Measurements from ENCODE around the gene TEKT3.

Gene TEKT3

DNA sequence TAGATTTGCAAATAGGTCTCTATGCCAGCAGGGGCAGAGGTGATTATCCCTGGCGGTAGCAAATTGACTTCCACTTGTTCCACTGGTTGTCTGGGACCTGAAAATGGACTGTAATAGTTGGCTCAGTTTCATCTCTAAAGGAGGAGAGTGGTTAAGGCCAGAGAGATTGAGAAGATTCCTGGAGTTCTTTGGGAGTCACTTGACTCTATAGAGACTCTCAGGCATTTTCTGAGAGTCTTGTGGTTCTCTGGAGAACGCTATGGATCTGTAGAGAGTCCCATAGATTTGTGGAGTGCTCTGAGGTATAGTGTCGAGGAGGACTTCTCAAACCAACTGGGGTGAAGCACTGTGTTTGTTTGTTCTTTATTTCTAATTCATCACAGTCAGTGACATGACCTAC, 67.4 kb downstream of the TEKT3 start:
- H3K9ac ChIP-seq (ENCODE audit: low read length), result peak overlapping the region; percentile 65
- no peaks in the 10 kb centered on the region for H3K36me3 ChIP-seq (ENCODE audit: control insufficient read depth, insufficient read depth, low read length, severe bottlenecking)
- peaks cover 2% of the 10 kb centered on the region for H3K9me3 ChIP-seq (ENCODE audit: control insufficient read depth, low read length)
- no peak for DNase-seq (ENCODE audit: low read depth)
- no peak overlapping the region for H3K4me3 ChIP-seq (ENCODE audit: low read length)
- peaks cover 68% of the 10 kb centered on the region for H3K4me1 ChIP-seq (ENCODE audit: control insufficient read depth, insufficient read depth, low read length)
- H3K27me3 ChIP-seq (replicated peaks; ENCODE audit: control insufficient read depth, insufficient read depth, low read length), result no peaks in the 10 kb centered on the region

DNA sequence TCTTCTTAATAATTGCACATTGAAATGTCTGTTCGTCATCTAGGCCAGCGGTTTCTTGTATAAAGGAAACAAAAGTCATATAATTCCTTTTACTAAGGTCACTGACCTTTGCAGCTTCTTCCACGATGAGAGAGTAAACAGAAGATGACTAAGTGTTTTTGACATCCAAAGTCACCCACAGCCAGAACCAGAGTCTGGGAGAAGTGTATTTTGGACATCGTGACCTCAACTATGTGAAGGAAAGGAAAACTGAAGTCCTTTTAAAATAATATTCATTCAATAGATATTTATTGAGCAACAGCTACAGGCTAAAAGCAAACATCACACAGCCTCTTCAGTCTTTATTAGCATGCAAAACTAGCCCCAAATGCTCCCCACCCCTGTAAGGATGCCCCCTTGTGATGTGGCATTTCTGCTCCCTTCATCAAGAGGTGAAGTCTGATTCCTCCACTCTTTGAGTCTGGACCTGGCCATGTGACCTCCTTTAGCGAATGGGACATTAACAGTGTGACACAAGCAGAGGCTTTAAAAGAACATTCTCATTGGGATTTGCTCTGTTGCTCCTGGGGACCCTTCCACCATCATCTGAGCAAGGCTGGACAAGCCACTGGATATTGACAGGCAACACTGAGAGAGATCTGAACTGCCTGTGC, 68.1 kb downstream of the TEKT3 start:
- peak overlapping the region; percentile 39 for H3K4me3 ChIP-seq (ENCODE audit: low read length)
- H3K4me1 ChIP-seq (ENCODE audit: control insufficient read depth, insufficient read depth, low read length), result peaks cover 66% of the 10 kb centered on the region
- peak overlapping the region; percentile 65 for H3K9ac ChIP-seq (ENCODE audit: low read length)
- H3K27me3 ChIP-seq (replicated peaks; ENCODE audit: control insufficient read depth, insufficient read depth, low read length), result no peaks in the 10 kb centered on the region
- DNase-seq (ENCODE audit: low read depth), result peak; percentile 66
- H3K36me3 ChIP-seq (ENCODE audit: control insufficient read depth, insufficient read depth, low read length, severe bottlenecking), result no peaks in the 10 kb centered on the region
- H3K9me3 ChIP-seq (ENCODE audit: control insufficient read depth, low read length), result peaks cover 2% of the 10 kb centered on the region

DNA sequence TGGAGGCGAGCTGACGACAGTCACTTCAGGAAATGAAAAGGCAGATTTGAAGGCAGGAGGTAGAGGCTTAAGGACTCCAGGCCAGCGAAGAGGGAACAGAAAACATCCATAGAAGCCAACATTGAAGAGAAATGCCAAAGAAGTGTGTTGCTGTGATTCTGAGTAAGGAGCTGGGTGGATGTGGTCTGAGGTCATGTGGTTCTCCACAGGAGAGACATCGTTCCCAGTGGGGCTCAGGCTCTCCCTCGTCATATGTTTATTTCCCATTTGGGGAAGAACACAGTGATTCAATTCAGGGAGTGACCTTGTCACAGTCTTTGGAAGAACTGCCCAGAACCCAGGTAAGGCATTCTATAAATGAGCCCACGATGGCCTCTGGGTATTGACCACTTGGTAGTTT, 69.7 kb downstream of the TEKT3 start:
- Histone ChIP-seq H3K4me3 (ENCODE audit: low read length) (no peak overlapping the region), H3K9ac (ENCODE audit: low read length) (no peak overlapping the region), H3K36me3 (ENCODE audit: control insufficient read depth, insufficient read depth, low read length, severe bottlenecking) (no peaks in the 10 kb centered on the region), H3K27me3 (replicated peaks; ENCODE audit: control insufficient read depth, insufficient read depth, low read length) (no peaks in the 10 kb centered on the region), H3K9me3 (ENCODE audit: control insufficient read depth, low read length) (peaks cover 2% of the 10 kb centered on the region), H3K4me1 (ENCODE audit: control insufficient read depth, insufficient read depth, low read length) (peaks cover 56% of the 10 kb centered on the region)
- DNase-seq (ENCODE audit: low read depth), result no peak

DNA sequence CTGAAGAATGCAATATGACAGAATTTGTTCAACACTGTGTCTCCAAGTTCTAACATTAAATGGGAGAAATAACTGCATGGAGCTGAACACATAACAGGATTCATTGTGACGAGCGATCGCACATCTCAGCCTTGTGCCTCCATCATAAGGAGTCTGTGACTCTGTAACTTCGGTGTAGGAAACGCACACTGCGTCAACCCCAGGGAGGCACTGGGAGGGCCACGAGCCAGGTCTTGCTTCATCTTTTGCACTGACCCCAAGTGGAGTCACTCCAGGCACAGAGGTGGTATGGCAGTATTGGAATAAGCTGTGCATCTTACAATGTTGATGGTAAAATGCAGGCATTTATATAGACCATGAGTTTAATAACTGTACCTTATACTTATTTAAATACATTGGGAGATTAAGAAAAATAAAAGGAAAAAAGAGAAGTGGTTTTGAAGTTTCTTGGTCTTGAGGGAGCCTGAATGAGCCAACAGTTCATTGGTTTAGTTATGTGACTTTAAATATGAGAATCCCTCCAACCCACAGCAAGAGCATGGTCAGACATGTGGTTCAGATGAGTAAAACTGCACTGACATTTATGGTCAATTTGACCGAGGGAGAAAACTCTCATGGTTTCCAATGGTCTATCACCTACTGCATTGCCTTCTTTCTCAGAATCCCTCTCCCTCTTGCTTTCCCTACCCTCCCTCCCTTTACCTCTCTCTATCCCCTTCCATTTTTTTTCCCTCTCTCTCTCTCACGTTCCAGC, 70.6 kb downstream of the TEKT3 start:
- no peak for DNase-seq (ENCODE audit: low read depth)
- Histone ChIP-seq H3K4me1 (ENCODE audit: control insufficient read depth, insufficient read depth, low read length) (peaks cover 50% of the 10 kb centered on the region), H3K4me3 (ENCODE audit: low read length) (peak overlapping the region; percentile 57), H3K36me3 (ENCODE audit: control insufficient read depth, insufficient read depth, low read length, severe bottlenecking) (no peaks in the 10 kb centered on the region), H3K9me3 (ENCODE audit: control insufficient read depth, low read length) (peaks cover 2% of the 10 kb centered on the region), H3K9ac (ENCODE audit: low read length) (no peak overlapping the region), H3K27me3 (replicated peaks; ENCODE audit: control insufficient read depth, insufficient read depth, low read length) (no peaks in the 10 kb centered on the region)

DNA sequence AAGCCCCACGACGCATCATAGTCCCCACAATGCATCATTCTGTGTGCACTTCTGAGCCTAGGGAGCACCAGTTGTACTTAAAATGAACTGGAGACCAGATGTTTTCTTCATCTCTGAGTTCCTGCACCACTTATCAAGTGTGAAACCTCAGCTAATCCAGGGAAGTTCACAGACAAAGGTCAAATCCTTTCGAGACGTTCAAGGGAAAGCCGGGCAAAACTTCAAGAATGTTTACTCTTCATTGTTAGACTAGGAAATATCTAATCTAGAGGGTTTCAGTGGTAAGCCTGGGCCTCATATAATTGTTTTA, 71.7 kb downstream of the TEKT3 start:
- no peak overlapping the region for H3K9ac ChIP-seq (ENCODE audit: low read length)
- peaks cover 2% of the 10 kb centered on the region for H3K9me3 ChIP-seq (ENCODE audit: control insufficient read depth, low read length)
- H3K36me3 ChIP-seq (ENCODE audit: control insufficient read depth, insufficient read depth, low read length, severe bottlenecking), result no peaks in the 10 kb centered on the region
- DNase-seq (ENCODE audit: low read depth), result no peak
- H3K27me3 ChIP-seq (replicated peaks; ENCODE audit: control insufficient read depth, insufficient read depth, low read length), result no peaks in the 10 kb centered on the region
- H3K4me3 ChIP-seq (ENCODE audit: low read length), result no peak overlapping the region
- H3K4me1 ChIP-seq (ENCODE audit: control insufficient read depth, insufficient read depth, low read length), result peaks cover 56% of the 10 kb centered on the region

DNA sequence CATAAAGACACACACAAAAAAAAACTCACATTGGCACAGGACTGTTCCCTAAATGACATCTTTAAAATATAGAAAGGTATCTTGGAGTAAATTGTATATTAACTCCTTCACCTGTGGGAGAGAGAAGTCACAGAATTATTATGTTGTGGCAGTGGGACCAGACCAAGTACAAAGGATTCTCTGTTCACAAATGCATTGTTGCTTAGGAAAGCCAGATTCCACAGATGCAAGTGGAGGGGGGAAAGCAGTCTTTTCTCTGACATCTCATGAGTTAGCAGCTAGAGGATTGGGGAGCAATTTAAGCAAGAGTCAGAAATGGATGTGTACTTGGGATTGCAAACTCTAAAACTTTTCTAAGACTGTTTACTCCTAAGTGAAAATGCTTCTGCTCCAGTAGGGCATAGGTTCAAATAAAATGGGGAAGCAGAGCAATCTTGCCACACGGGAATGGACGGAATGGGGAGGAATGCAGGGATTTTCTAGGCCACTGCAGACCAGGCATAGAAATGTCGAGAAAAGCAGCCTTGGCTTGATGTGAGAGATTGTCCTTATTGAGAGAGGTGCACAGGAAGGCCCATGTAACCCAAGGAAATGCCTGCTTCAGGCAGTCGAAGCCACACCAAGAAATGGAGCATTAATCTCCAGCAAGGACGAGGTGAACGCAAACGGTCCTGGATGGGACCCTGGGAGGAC, 72.2 kb downstream of the TEKT3 start:
- Histone ChIP-seq H3K9me3 (ENCODE audit: control insufficient read depth, low read length) (peaks cover 2% of the 10 kb centered on the region), H3K4me3 (ENCODE audit: low read length) (no peak overlapping the region), H3K9ac (ENCODE audit: low read length) (no peak overlapping the region), H3K4me1 (ENCODE audit: control insufficient read depth, insufficient read depth, low read length) (peaks cover 56% of the 10 kb centered on the region), H3K36me3 (ENCODE audit: control insufficient read depth, insufficient read depth, low read length, severe bottlenecking) (no peaks in the 10 kb centered on the region), H3K27me3 (replicated peaks; ENCODE audit: control insufficient read depth, insufficient read depth, low read length) (no peaks in the 10 kb centered on the region)
- DNase-seq (ENCODE audit: low read depth), result no peak

DNA sequence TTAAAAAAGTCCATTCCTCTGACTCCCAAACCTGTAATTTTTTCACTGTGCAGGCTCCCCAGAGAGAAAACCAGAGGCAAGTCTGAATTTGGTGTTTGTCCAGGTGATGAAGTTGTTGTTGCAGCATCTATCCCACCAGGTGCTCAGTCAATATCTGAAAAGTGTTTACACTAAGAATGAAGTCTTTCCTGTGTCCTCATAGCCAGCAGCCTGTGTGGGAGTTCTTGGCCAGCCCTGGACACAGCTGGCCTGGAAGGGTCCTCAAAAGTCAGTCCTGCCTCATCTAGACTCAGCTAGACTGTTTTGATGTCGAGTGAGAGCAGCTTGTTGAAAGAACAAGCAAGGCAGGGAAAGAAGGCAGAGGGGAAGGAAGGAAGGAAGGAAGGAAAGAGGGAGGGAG, 72.9 kb downstream of the TEKT3 start:
- Histone ChIP-seq H3K9me3 (ENCODE audit: control insufficient read depth, low read length) (no peaks in the 10 kb centered on the region), H3K4me1 (ENCODE audit: control insufficient read depth, insufficient read depth, low read length) (peaks cover 55% of the 10 kb centered on the region), H3K9ac (ENCODE audit: low read length) (no peak overlapping the region), H3K4me3 (ENCODE audit: low read length) (no peak overlapping the region), H3K27me3 (replicated peaks; ENCODE audit: control insufficient read depth, insufficient read depth, low read length) (no peaks in the 10 kb centered on the region), H3K36me3 (ENCODE audit: control insufficient read depth, insufficient read depth, low read length, severe bottlenecking) (no peaks in the 10 kb centered on the region)
- no peak for DNase-seq (ENCODE audit: low read depth)

DNA sequence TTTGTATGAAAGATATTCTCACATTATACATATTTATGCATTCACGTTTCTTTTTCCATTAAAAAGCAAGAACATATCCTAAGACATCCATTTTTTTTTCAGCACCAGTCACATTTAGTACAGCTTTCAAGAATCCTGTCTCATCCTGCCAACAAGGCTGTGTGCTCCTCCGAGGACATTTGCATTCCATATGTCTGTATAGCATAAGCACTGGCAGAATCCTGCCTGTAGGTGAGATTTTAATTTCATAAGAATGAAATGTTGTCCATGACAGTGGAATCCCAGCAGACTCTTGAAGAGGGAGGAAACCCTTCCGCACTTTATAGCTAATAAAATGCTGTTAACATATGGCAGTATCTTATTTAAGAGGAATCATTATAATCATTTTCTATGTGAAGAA, 73.4 kb downstream of the TEKT3 start:
- no peaks in the 10 kb centered on the region for H3K36me3 ChIP-seq (ENCODE audit: control insufficient read depth, insufficient read depth, low read length, severe bottlenecking)
- H3K9ac ChIP-seq (ENCODE audit: low read length), result no peak overlapping the region
- peaks cover 52% of the 10 kb centered on the region for H3K4me1 ChIP-seq (ENCODE audit: control insufficient read depth, insufficient read depth, low read length)
- DNase-seq (ENCODE audit: low read depth), result no peak
- no peaks in the 10 kb centered on the region for H3K27me3 ChIP-seq (replicated peaks; ENCODE audit: control insufficient read depth, insufficient read depth, low read length)
- no peak overlapping the region for H3K4me3 ChIP-seq (ENCODE audit: low read length)
- no peaks in the 10 kb centered on the region for H3K9me3 ChIP-seq (ENCODE audit: control insufficient read depth, low read length)

DNA sequence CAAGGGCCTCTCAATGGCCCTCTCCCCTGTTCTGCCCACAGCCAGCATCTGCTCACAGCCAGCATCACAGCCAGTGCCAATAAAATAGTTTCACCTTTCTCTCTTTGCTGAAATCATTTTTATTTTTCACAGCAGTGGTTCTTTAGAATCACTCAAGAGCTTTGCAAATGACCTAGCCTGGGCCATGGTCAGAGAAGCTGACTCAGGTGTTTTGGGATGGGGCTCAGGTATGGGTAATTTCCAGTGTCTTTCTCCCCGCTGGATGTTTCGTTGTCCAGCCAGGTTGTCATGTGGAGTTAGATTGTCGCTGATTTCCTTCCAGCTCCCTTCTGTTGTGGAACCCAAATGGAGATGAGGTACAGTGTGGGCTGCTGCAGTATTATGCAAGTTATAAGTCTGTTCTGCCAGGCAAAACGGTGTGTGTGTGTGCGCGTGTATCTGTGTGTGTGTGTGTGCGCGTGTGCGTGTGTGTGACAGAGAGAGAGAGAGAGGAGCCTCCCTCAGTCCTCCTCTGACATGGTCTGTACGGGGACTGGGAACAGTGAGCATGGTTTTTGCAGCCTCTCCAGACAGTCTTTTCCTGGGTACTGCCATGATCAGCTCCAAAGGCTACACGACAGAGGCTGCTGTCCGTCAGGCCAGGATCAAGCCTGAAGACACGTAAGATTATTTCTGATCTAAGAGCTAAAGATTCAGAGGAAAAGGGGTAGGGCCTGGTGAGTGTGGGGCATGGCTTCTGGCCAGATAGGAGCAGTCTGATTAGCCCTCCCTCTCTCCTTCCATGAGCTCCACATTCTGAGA, 74.9 kb downstream of the TEKT3 start:
- H3K27me3 ChIP-seq (replicated peaks; ENCODE audit: control insufficient read depth, insufficient read depth, low read length), result no peaks in the 10 kb centered on the region
- peaks cover 37% of the 10 kb centered on the region for H3K4me1 ChIP-seq (ENCODE audit: control insufficient read depth, insufficient read depth, low read length)
- no peak overlapping the region for H3K9ac ChIP-seq (ENCODE audit: low read length)
- H3K9me3 ChIP-seq (ENCODE audit: control insufficient read depth, low read length), result no peaks in the 10 kb centered on the region
- no peaks in the 10 kb centered on the region for H3K36me3 ChIP-seq (ENCODE audit: control insufficient read depth, insufficient read depth, low read length, severe bottlenecking)
- H3K4me3 ChIP-seq (ENCODE audit: low read length), result no peak overlapping the region
- DNase-seq (ENCODE audit: low read depth), result no peak

DNA sequence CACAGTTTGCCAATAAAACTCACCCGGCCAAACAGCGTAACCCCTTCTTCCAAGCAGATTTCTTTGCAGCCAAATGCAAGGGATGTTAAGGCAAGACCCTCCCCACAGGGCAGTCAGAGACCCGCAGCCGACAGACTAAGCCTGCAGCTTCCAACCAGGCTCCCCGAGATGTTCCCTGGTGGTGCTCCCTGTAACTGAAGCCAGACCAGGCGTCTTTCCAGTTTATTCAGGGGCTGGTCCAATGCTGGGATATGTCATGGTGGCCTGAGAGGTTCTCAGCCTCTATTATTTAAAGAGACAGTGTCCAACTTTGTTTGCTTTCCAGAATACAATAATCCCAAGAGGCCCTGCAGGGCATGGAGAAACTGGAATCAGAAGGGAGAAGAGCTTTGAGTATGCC, 76.3 kb downstream of the TEKT3 start, which contains the start of gene PMP22:
PMP22 (minus strand) TSS at position 196 of the 400 bp plus-strand sequence. CDS start 4,599 bp downstream, outside the sequence.
- H3K4me3 ChIP-seq (ENCODE audit: low read length), result peak within 1 kb of the TSS; percentile 91
- peak within 1 kb of the TSS; percentile 95 for H3K9ac ChIP-seq (ENCODE audit: low read length)
- H3K36me3 ChIP-seq (ENCODE audit: control insufficient read depth, insufficient read depth, low read length, severe bottlenecking), result no peaks in the 10 kb centered on the region
- H3K9me3 ChIP-seq (ENCODE audit: control insufficient read depth, low read length), result no peaks in the 10 kb centered on the region
- peaks cover 33% of the 10 kb centered on the region for H3K4me1 ChIP-seq (ENCODE audit: control insufficient read depth, insufficient read depth, low read length)
- no peak for DNase-seq (ENCODE audit: low read depth)
- H3K27me3 ChIP-seq (replicated peaks; ENCODE audit: control insufficient read depth, insufficient read depth, low read length), result no peaks in the 10 kb centered on the region

DNA sequence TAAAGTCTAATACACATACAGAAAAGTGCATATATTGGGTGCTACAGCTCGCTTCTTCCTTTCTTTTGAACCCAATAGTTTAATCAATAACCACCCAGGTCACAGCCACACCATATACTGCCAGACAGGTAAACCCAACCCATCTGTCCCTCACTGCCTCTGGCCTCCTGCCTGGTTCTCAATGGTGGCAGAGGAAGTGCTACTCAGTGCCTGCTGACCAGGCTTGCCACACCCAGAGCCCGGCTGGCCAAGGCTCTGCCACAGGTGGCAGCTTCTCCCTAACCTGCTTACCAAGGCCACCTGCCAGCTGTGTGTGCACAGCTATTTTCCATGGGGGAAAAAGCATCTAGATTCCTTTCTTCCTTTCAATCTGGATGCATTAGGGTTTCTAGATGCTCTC, 76.9 kb downstream of the TEKT3 start:
- Histone ChIP-seq H3K36me3 (ENCODE audit: control insufficient read depth, insufficient read depth, low read length, severe bottlenecking) (no peaks in the 10 kb centered on the region), H3K27me3 (replicated peaks; ENCODE audit: control insufficient read depth, insufficient read depth, low read length) (no peaks in the 10 kb centered on the region), H3K9me3 (ENCODE audit: control insufficient read depth, low read length) (no peaks in the 10 kb centered on the region), H3K4me1 (ENCODE audit: control insufficient read depth, insufficient read depth, low read length) (peaks cover 33% of the 10 kb centered on the region), H3K9ac (ENCODE audit: low read length) (peak overlapping the region; percentile 95), H3K4me3 (ENCODE audit: low read length) (peak overlapping the region; percentile 91)
- DNase-seq (ENCODE audit: low read depth), result no peak
